ENCODE measurements around the gene FOXE3. TPM values are rescaled to one million over a fixed set of nuclear protein-coding genes. Genes with fewer than 3 reads are reported as not detected.

Gene FOXE3
- polyA plus RNA-seq, 1 donor = 0.13 TPM

DNA sequence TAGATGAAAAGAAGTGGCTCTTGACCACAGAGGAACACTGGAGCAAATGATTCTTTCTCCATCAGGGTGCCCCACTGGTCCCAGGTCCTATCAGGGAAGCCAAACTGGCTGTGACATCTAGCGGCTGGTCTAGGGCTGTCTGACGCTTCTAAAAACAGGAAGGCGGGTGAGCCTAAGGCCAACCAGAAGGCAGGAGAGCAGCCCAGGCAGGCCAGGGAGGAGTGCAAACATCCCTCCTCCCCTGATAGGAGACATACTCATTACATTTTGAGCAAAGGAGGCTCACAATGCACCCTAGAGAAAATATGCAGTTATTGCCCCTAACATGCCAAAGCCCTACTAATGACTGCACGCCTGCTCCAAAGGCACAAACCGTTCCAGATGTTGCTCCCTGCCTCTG, 10.4 kb upstream of the FOXE3 start:
- DNase-seq = no peak

DNA sequence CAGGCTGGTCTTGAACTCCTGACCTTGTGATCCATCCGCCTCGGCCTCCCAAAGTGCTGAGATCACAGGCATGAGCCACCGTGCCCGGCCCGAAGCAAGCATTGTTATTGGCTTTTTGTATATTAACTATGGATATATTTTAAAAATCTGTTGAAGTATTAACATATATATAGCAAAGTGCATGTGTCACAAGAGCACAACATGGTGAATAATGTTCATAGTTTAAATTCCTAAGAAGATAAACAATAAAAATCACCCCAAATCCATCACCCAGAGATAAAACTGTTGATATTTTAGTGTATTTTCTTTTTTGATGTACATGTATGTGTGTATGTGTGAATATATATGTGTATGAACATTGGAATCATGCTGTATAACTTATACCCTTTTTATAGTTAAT, 9.1 kb upstream of the FOXE3 start:
- DNase-seq = no peak

DNA sequence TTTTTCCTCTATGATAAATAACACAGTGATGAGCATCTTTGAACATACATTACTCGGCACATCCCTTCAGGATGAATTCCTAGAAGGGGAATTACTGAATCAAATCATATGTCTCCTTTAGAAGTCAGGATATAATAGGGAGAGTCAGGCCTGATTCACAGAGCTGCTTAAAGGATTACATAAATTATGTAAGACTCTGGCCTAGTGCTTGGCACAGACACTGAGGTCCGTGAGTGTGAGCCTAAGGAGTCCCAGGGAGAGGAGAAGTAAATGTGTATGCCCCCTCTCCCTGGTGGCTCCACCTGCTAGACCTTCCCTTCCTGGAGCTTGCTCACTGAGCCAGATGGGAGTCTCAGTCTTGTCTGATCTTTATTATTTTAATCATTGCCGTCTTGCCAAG, 8.6 kb upstream of the FOXE3 start:
- DNase-seq = no peak

DNA sequence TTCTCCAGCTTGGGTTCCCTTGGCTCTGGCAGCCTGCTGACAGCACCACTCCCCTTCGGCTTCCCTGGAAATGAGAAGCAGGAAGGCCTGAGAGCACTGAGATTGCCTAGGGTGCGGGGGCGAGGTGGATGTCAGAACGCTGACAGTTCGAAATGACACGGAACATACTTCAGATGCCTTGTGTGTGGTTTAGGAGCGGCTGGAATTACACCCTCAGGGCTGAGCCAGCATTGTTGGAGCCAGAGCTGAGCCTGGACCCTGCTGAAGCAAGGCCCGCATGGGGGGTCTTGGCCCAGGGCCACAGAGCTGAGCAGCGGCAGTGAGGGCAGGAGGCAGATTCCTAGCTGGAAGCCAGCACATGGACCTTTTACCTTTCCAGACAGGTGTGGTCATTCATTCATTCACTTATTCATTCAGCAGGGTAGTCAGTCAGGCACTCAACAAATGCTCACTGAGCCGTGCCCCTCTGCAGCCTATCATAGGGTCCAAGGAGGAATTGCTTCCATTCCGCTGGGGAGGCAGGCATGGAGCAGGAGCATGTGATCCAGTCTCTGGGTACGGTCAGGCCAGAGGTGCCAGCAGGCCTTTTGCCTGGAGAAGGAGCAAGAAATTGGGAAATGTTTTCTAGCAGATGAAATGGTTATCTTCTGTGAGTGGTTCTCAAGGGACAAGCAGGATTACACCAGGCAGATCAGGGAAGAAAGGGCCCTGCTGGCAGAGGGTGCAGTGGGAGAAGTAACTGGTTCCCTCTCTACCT, 6.6 kb upstream of the FOXE3 start:
- DNase-seq = peak; percentile 45

DNA sequence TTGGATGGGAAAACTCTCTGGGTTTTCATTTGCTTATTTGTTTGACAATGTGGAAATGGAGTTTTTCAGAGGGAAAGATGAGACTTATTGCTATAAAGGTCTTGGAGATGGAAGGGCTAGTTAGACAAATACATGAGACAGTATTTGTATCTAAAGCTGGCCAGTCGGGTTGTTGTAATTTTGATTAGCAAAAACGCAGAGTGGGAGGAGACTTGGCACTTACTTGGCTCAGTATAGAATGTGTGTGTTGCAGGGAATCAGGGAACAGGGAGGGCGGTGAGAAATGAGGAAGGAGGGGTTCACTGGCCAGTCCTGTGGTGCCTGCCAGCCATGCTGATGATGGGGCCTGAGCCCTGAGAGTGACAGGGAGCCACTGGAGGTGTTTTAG, 6.0 kb upstream of the FOXE3 start:
- no peak for DNase-seq

DNA sequence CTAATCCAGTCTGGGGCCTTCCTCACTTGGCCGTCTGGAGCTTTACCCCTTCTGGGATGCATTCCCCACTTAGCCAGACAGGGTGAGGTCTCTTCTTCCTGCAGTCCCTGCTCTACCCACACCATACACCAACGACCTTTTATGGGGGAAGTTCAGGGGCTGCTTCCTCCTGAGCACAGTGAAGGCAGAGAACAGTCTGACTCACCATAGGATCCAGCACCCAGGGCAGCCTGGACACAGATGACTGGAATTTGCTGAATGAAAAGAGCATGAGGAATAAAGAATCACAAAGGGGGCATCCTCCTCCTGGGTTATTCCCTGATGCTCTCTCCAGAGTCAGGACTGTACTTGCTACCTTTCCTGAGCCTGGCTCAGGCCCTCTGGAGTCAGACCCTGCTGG, 4.6 kb upstream of the FOXE3 start:
- DNase-seq = no peak

DNA sequence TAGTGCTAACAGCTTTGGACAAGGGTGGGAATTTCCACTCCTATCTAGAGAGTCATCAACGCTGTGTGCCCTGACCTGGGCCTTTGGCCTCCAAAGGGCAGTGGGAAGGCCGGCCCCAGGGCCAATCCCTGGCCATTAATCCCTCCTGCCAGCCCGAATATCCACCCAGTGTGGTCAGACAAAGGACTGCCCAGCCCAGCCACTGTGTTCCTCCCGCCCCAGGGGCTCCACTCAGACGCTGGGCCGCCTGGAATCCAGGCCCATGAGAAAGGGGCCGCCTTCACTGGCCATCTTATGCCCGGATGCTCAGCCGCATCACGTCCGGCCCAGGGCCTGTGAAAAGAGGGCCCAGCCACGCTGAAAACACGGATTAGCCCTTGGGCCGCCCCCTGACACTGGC, 3.6 kb upstream of the FOXE3 start:
- DNase-seq = no peak

DNA sequence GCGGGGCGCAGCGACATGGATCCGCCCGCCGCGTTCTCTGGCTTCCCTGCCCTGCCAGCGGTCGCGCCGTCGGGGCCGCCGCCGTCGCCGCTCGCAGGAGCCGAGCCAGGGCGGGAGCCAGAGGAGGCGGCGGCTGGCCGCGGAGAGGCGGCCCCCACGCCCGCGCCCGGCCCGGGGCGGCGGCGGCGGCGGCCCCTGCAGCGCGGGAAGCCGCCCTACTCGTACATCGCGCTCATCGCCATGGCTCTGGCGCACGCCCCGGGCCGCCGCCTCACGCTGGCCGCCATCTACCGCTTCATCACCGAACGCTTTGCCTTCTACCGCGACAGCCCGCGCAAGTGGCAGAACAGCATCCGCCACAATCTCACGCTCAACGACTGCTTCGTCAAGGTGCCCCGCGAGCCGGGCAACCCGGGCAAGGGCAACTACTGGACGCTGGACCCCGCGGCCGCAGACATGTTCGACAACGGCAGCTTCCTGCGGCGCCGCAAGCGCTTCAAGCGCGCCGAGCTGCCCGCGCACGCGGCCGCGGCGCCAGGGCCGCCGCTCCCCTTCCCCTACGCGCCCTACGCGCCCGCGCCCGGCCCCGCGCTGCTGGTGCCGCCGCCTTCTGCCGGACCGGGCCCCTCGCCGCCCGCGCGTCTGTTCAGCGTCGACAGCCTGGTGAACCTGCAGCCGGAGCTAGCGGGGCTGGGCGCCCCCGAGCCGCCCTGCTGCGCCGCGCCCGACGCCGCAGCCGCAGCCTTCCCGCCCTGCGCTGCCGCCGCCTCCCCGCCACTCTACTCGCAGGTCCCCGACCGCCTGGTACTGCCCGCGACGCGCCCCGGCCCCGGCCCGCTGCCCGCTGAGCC, 459 bp downstream of the FOXE3 start:
- DNase-seq = peak; percentile 13

DNA sequence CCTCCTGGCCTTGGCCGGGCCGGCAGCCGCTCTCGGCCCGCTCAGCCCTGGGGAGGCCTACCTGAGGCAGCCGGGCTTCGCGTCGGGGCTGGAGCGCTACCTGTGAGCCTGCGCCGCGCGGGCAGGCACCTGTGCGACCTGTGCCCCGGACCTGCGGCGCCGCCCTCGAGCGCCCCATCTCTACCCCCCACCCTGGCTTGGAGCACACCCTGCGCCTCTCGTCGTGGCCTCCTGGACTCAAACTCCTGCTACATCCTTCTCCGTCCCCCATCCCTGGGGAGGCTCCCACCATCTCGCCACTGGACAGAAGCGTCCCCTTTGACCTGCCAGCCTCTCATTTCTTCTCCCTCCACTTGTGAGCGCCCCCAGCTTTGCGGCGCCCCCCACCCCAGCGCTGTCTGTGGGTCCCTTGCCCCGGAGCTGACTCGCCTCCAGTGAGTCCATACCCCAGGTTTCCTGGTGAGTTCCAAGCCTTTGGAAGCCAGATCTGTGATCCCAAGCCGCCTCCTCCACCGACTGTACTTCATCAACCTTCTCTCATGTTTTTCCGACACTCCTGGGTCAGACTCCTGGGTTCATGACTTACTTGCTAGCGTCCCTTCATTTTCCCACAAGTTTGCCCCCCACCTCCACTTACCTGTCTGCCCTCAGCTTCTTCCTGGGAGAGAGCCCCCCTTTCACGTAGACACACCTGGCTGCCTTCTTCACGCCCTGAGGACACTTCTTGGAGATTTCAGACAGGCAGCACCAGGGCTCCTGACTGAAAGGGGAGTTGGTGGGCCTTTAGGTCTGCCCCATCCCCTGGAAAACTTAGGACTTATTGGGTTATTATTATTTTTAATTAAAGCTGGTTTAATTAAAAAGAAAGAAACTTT, 1.3 kb downstream of the FOXE3 start:
- no peak for DNase-seq

DNA sequence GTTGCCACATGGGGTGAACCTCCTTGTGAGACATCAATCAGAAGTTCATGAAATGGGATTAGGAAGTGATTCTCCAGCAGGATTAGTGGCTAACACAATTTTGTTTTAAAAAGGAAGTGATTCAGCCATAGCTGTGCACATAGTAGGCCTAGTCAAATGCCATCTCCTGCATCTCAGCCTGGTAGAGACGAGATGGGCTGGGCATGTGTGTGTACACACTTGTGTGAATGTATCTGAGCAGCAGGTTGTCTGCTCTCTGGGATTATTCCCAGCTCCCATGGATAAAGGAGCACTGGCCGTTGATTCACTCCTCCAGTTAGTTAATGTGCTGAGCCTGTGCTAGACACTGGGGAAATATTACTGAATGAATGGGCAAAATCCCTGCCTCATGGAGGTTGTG, 2.0 kb downstream of the FOXE3 start:
- no peak for DNase-seq

DNA sequence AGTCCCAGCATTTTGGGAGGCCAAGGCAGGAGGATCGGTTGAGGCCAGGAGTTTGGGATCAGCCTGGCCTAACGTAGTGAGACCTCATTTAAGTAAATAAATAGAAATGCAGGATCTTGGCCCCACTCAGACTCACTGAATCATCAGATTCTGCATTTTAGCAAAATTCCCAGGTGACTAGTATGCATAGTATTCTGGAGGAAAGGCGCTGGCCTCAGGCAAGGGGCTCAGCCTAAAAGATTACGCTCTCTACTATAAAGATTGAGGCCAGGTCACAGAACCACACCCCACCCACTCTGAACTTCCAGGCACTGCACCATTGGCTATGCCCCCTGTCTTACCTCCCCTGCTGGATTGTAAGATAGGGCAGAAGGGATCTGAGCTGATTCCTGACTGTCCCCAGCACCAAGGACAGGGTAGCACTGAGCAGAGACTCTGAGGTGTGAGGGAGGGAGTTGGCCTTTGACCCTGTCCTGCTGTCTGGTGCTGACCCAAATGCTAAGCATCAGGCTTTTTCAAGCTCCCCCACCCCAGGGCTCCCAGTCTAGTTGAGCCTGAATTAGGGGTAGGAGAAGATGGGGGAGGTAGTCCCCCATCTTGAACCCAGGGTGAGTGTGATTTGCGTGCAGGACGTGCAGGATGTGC, 2.7 kb downstream of the FOXE3 start:
- DNase-seq = no peak

DNA sequence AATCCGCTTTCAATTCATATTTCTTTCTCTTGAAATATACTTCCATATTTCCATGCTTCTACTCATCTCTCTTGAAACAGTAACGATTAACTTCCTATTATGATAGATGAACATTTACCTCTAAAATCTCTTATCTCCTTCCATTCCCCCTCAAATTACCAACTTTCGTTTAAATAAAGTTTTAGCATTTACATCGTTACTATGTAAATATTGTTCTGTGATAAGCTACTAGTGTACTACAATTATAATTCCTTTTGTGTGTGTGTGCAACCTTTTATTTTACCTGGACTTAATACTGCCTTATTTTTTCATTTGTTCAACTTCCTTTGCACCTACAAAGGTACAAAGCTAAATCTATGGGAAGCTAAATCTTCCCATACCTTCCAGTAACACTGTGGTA, 4.5 kb downstream of the FOXE3 start:
- no peak for DNase-seq

DNA sequence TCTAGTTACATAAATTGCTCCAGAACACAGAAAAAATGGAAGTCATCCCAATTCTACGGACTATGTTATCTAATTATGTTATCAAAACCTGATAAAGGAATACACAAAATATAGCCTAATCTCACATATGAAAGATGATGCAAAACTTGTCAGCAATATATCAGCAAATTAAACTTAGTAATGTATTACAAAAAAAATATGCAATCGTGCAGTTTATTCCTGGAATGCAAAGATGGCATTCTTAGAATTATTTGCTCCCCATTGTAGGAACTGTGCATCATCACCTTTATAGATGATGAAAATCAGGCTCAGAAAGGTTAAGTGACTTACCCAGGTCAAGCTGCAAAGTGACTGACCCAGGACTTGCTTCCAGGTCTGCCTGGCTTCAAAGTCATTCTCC, 7.8 kb downstream of the FOXE3 start:
- DNase-seq = no peak

DNA sequence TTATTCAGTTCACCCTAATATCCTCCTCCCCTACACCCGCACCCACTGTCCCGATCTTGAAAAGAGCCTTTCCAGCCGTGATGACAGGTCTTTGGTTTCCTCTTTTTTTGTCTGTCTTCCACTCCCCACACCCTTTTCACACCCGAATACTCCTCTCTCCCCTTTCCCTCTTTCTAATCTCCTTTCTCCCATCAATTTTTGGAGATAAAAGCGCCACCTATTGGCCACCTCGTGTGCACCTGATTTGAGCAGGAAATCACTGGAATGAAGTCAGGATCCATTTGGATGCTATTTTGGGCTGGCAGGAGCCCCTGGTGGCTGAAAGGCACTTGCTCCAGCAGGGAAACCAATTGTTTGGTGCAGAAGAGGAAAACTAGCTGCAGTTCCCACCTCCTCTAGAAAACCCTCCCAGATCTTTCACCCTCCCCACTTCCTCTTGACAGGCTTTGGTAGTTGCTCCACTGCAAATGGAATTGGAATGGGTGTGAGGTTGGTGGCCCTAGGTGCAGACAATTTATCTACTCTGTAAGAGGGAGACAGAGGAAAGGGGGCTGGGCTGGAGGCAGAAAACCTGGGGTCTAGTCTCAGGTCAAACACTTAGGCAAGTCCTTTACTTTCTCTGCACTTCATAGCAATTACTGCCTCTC, 8.4 kb downstream of the FOXE3 start:
- DNase-seq = no peak

DNA sequence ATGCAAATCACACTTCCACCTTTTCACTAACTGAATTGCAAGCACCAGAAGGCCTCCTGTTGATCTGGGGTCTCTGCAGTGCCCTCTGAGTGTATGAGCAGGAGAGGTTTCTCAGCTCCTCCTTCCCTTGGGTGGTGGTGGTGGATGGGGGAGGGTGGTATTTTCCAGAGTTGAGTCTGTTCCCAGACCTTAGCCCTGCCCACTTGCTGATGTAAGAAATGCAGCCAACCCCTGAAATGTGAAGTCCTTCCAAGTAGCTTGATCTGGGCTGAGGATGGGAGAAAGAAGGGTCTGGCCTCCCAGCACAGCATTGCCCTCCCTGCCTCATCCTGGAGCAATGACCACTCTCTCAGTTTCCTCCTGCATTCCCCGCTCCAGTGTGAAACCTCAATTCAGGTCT, 15.4 kb downstream of the FOXE3 start:
- DNase-seq = no peak

DNA sequence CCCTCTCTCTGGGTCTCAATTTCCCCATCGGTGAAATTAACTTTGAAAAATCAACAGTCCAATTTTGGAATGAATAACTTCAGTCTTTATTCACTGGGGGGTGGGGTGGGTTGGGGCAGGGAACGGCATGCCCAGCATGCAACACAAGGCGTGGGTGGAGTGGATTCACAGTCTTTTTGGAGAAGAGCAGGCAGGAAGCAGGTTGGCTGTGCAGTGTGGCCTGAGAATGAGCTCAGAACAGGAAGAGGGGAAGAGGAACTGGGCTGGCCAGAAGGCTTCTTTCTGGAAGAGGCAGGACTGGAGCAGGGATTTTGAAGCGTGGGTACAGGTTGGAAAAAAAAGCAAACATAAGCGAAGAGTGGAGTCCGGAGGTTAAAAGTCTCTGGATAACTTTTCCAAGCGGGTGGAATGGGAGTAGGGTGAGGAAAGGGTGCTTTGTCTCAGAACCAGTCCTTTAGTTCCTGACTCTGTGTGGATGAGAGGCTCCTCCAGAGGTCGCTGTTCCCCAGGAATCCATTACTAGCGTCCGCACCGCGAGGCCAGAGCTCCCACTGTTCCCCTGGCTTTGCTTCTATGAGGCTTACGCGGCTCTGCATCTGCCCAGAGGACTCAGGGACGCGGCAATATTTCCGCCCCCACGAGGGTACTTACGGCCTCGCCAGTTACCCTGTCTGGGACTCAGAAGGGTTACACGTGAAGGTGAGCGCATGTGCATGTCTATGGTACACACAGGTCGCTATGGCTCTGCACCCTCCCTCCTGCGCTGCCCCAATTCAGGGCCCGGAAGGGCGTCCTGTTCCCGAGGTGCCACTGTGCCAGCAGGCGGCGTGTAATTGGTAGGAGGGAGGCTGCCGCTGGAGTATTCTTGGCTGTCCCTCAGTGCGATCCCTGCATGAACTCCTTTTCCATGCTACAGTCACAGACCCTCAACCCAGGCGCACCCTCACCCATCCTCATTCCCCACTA, 16.3 kb downstream of the FOXE3 start:
- peak; percentile 91 for DNase-seq

DNA sequence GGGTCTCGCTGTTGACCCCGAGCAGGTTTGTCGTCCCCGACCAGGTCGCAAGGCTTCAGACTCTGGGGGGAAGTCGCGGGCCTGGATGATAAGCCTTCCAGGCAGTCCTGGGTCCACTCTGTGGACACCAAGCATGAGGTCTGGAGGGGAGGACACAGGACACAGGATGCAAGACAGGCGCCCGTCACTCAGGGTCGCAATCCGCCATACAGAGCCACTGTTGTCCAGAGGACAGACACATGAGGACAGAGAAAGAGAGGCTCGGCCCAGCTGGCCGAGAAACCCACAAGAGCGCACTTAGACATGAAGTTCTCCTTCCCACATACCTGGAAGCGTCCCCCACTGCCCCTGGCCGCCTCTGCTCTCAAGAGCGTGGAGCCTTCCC, 16.9 kb downstream of the FOXE3 start:
- DNase-seq = no peak

DNA sequence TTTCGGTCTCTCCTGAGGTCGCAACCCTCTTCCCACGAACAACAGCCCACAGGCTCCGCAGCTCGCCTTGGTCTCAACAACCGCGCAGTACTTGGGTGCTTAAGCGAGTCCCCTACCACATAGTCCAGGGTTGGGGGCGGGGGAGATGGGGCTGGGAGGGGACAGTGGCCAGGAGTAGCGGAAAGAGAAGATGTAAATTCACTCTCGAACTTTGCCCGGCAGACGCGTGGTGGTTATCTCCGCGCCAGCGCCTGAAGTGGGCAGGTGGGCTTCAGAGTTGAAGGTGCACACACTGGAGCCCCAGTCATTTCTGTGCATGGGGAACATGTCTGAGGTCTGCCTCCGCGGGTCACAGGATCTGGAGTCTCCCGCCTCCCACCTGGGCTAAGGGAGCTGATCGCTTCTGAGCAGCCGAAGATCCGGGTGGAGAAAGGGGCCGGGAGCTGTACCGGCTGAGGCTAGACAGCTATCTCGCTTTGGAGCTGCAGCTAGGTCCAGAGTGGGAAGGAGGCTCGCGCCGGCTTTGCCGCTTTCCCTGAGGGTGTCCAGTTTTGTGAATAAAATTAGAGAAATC, 17.5 kb downstream of the FOXE3 start:
- no peak for DNase-seq

DNA sequence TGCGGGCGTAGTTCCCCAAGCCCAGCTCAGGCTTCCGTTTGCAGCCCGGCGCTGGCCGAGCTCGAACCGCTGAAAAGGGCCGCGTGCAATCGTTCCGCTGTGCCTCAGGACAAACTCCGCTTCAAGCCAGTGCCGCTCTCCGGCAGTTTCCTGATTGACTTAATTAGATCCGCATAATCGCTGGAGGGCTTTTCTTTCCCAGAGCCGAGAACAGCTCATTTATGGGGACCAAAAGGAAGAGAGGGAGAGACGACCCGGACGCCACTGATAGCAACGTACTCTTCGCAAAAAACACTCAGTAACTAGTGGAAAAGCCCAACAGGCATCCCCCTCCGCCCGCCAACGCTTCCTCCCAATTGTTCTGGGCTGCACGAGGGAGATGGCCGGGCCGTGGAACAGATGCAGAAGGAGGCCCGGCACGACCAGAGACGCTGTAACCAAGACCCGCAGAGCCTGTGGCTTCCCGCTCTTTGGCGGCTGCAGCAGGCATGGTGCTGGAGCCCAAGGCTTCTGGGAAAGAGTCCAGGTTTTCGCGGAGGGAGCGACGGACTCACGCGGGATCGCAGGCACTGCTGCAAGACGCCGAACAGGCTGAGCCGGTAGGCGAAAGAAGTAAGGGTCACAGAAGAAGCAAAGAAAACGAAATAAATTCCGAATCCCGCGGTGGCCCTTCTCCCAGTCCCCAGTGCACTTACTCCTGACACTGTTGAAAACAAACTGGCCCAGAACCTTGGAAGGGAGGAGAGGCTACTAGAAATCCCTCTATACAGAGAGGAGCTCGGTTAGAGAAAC, 18.2 kb downstream of the FOXE3 start:
- DNase-seq = no peak
